ENCODE results near the gene UBAC2. TPM values are rescaled to one million over a fixed set of nuclear protein-coding genes. Genes with fewer than 3 reads are reported as not detected.

UBAC2 gene
- total and polyA plus RNA-seq, 2 experiments from 2014 or later: 71.2 to 130 TPM

DNA sequence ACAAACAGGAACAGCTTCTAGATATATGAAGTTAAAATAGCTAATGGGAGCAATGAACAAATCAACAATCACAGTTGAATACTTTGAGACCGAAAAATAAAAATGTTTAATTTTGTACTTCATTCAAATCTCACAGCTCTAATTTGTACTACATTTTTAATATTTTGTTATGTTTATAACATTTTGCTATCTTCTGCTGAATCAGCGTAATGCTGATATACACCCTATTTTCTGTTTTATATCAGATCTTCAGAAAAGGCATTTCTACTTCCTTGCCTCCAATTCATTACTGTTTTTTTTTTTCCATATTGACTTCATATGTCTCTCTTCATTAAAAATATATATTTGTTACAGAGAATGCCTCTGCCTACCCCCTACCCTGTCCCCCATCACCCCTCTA, 134.4 kb downstream of the UBAC2 start:
- TF ChIP-seq, protein P1, sequence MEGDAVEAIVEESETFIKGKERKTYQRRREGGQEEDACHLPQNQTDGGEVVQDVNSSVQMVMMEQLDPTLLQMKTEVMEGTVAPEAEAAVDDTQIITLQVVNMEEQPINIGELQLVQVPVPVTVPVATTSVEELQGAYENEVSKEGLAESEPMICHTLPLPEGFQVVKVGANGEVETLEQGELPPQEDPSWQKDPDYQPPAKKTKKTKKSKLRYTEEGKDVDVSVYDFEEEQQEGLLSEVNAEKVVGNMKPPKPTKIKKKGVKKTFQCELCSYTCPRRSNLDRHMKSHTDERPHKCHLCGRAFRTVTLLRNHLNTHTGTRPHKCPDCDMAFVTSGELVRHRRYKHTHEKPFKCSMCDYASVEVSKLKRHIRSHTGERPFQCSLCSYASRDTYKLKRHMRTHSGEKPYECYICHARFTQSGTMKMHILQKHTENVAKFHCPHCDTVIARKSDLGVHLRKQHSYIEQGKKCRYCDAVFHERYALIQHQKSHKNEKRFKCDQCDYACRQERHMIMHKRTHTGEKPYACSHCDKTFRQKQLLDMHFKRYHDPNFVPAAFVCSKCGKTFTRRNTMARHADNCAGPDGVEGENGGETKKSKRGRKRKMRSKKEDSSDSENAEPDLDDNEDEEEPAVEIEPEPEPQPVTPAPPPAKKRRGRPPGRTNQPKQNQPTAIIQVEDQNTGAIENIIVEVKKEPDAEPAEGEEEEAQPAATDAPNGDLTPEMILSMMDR (IDR thresholded peaks at IDR 0.05; ENCODE audit: low read depth, low read length): no peak
- H3K27me3 ChIP-seq: no peaks in the 10 kb centered on the region
- H3K27ac ChIP-seq: no peak overlapping the region
- no peak for DNase-seq (ENCODE audit: low read depth in 1 of 2, low spot score in 1 of 2)
- H3K4me3 ChIP-seq: no peak overlapping the region
- peaks cover 27% of the 10 kb centered on the region for H3K4me1 ChIP-seq (ENCODE audit: low read depth)
- no peaks in the 10 kb centered on the region for H3K36me3 ChIP-seq
- H3K9me3 ChIP-seq (ENCODE audit: low read depth): no peaks in the 10 kb centered on the region

DNA sequence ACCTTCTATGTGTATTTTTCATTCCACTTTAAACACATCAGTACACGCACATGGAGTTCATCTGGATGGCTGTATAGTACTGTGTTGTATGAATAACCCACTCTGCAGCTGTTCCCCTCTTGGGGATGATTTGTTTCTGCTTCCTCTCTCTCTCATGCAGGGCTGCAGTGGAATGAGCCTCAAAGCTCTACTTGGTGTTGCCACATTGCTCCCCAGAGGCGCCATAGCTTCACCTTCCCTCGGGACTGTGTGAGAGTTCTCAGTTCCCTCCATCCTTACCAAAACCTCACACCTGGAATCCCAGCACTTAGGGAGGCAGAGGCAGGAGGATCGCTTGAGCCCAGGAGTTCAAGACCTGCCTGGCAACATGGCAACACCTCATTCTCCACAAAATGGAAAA, 134.9 kb downstream of the UBAC2 start:
- no peak for DNase-seq (ENCODE audit: low read depth in 1 of 2, low spot score in 1 of 2)
- H3K9me3 ChIP-seq (ENCODE audit: low read depth): no peaks in the 10 kb centered on the region
- TF ChIP-seq, protein P1 (IDR thresholded peaks at IDR 0.05; ENCODE audit: low read depth, low read length): no peak
- H3K4me3 ChIP-seq: no peak overlapping the region
- H3K27ac ChIP-seq: no peak overlapping the region
- no peaks in the 10 kb centered on the region for H3K27me3 ChIP-seq
- peaks cover 27% of the 10 kb centered on the region for H3K4me1 ChIP-seq (ENCODE audit: low read depth)
- peaks cover 4% of the 10 kb centered on the region for H3K36me3 ChIP-seq

DNA sequence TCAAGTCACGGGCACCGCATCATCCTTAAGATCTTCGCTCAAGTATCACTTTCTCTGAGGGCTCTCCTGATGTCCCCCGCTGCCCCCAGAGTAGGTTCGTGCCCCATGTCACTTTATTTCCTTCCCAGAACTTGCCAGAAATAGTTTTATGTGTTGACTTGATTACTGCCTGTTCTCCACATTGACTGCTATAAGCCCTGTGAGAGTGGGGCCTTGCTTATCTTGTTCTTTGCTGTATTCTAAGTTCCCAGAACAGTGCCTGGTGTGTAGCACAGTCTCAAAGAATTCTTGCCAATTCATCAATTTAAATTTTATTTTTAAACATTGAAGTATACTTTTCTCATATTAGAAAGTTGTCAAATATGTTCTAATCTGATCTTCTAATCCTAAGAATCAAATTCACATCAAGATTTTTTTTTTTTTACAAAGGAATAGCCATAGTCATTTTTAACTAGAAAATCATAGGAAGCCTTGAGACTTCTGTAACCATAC, 138.6 kb downstream of the UBAC2 start:
- peak in 1 of 2 donors; percentile 18 for DNase-seq (ENCODE audit: low read depth in 1 of 2, low spot score in 1 of 2)
- peak overlapping the region; percentile 77 for H3K27ac ChIP-seq
- H3K9me3 ChIP-seq (ENCODE audit: low read depth): no peaks in the 10 kb centered on the region
- no peak overlapping the region for H3K4me3 ChIP-seq
- H3K36me3 ChIP-seq: peaks cover 6% of the 10 kb centered on the region
- peaks cover 27% of the 10 kb centered on the region for H3K4me1 ChIP-seq (ENCODE audit: low read depth)
- TF ChIP-seq, protein P1 (IDR thresholded peaks at IDR 0.05; ENCODE audit: low read depth, low read length): no peak
- H3K27me3 ChIP-seq: no peaks in the 10 kb centered on the region

DNA sequence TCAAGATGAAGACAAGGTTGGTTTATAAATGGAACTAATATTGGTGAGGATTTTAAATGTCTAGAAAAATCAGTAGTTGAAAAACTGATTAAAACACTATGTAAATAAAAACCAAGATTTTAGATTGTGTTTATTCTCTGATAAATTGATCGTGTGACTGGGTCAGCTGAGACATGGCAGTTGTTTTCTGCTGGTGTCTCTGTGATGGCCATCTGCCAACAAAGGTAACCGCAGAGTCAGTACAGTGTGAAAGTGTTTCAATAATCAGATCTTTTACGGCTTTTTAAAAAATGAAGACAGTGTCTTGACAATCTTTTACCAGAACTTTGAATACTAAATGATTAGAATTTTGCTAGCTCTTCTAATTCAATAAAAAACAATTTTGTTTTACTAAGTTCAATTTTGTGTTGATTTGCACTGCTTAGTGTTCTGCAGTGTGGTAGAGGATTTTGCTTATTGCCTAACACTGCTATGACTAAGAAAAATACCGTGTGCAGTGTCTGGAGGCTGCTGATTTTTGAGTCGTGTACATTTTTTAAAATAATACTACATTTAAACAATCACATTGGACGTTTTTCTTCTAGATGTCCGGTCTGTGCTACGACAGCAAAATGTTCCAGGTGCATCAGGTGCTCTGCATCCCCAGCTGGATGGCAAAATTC, 139.2 kb downstream of the UBAC2 start:
- Histone ChIP-seq H3K27me3 (no peaks in the 10 kb centered on the region), H3K4me1 (ENCODE audit: low read depth) (peaks cover 27% of the 10 kb centered on the region), H3K27ac (peak overlapping the region; percentile 77), H3K4me3 (no peak overlapping the region), H3K9me3 (ENCODE audit: low read depth) (no peaks in the 10 kb centered on the region), H3K36me3 (peaks cover 6% of the 10 kb centered on the region)
- TF ChIP-seq, protein P1 (IDR thresholded peaks at IDR 0.05; ENCODE audit: low read depth, low read length): no peak
- DNase-seq (ENCODE audit: low read depth in 1 of 2, low spot score in 1 of 2): peak in 1 of 2 donors; percentile 62

DNA sequence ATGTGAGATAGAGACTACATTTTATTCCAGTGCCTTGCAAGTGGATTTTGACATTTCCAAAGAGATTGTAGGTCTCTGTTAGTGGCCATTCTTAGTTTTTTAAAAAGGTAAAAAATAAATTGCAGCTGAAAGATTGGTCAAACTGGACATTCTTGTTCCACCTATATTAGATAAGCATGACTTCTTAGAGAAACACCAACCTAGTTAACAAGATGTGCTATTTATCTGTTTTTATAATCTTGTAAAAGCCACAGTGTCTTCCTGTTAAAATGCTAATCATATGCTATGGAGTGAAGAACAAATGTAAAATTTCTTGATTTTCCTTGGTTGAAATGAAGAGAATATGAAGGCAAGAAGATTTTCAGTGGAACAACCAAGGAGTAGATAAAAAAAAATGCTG, 140.0 kb downstream of the UBAC2 start:
- peaks cover 6% of the 10 kb centered on the region for H3K36me3 ChIP-seq
- TF ChIP-seq, protein P1 (IDR thresholded peaks at IDR 0.05; ENCODE audit: low read depth, low read length): no peak
- no peak overlapping the region for H3K4me3 ChIP-seq
- no peak overlapping the region for H3K27ac ChIP-seq
- H3K9me3 ChIP-seq (ENCODE audit: low read depth): no peaks in the 10 kb centered on the region
- no peaks in the 10 kb centered on the region for H3K27me3 ChIP-seq
- no peak for DNase-seq (ENCODE audit: low read depth in 1 of 2, low spot score in 1 of 2)
- peaks cover 27% of the 10 kb centered on the region for H3K4me1 ChIP-seq (ENCODE audit: low read depth)
